NCI-H69 (cell line): ENCODE data around the gene TRAPPC2L.
"Not testable (repeated sequence)": the region's sequence is repeated elsewhere in the genome, so short reads cannot be mapped to it uniquely, and the experiment has no call there.

Experiments used
- DNase-seq: peaks from one replicate; lab custom pipeline; 2025; lab: John Stamatoyannopoulos, UW

TRAPPC2L gene

GRCh38 chr16:88818575-88818874 is 38.4 kb upstream of the TRAPPC2L start:
- no peak for DNase-seq

- no peak for DNase-seq
Measured at GRCh38 chr16:88819126-88819525, 37.8 kb upstream of the TRAPPC2L start.

GRCh38 chr16:88820385-88821025 is 36.4 kb upstream of the TRAPPC2L start:
- no peak for DNase-seq

GRCh38 chr16:88821168-88821850 is 35.6 kb upstream of the TRAPPC2L start:
- no peak for DNase-seq

- no peak for DNase-seq
Measured at GRCh38 chr16:88822281-88823040, 34.5 kb upstream of the TRAPPC2L start.

GRCh38 chr16:88823646-88824045 is 33.3 kb upstream of the TRAPPC2L start:
- DNase-seq = not testable (repeated sequence)

- peak; percentile 8 for DNase-seq
Measured at GRCh38 chr16:88824256-88825077, 32.5 kb upstream of the TRAPPC2L start.

- no peak for DNase-seq
Measured at GRCh38 chr16:88825146-88825545, 31.8 kb upstream of the TRAPPC2L start.

- DNase-seq = no peak
Measured at GRCh38 chr16:88826070-88826840, 30.7 kb upstream of the TRAPPC2L start.

- no peak for DNase-seq
Measured at GRCh38 chr16:88827727-88828126, 29.2 kb upstream of the TRAPPC2L start.

GRCh38 chr16:88828711-88829110 is 28.2 kb upstream of the TRAPPC2L start:
- DNase-seq = no peak

- DNase-seq = no peak
Measured at GRCh38 chr16:88830258-88830657, 26.7 kb upstream of the TRAPPC2L start.

- DNase-seq = no peak
Measured at GRCh38 chr16:88830783-88831182, 26.1 kb upstream of the TRAPPC2L start.

GRCh38 chr16:88831838-88832237 is 25.1 kb upstream of the TRAPPC2L start:
- DNase-seq = no peak

GRCh38 chr16:88833086-88833485 is 23.8 kb upstream of the TRAPPC2L start:
- no peak for DNase-seq

GRCh38 chr16:88834670-88835069 is 22.3 kb upstream of the TRAPPC2L start:
- no peak for DNase-seq

- DNase-seq = no peak
Measured at GRCh38 chr16:88835383-88835782, 21.5 kb upstream of the TRAPPC2L start.

GRCh38 chr16:88835818-88836217 is 21.1 kb upstream of the TRAPPC2L start:
- no peak for DNase-seq

- no peak for DNase-seq
Measured at GRCh38 chr16:88836791-88837190, 20.1 kb upstream of the TRAPPC2L start.

GRCh38 chr16:88837806-88838205 is 19.1 kb upstream of the TRAPPC2L start:
- no peak for DNase-seq

GRCh38 chr16:88838566-88838965 is 18.4 kb upstream of the TRAPPC2L start:
- DNase-seq = peak; percentile 14
